SIG-M5 treated with dmso at 0.1 percent for 504 hours (cell line): ENCODE measurements around the gene TAF15.

Experiments
- DNase-seq: peaks from one replicate; lab custom pipeline; 2025; ENCODE audit not compliant: unreplicated experiment; lab: John Stamatoyannopoulos, UW

TAF15 gene

GRCh38 chr17:35808962-35809854 is at the start of gene TAF15:
Gene TAF15 (plus strand): TSS chr17:35809484. CDS start chr17:35809570, 86 bp downstream.
- peak; percentile 99 for DNase-seq

GRCh38 chr17:35760587-35760986 is 48.7 kb upstream of the TAF15 start, which contains the start of gene C17orf50:
Gene C17orf50 (plus strand): TSS chr17:35760887. CDS start chr17:35760942, 55 bp downstream.
- DNase-seq: no peak

GRCh38 chr17:35761601-35762000 is 47.7 kb upstream of the TAF15 start:
- no peak for DNase-seq

GRCh38 chr17:35763767-35764122 is 45.5 kb upstream of the TAF15 start:
- no peak for DNase-seq

DNA sequence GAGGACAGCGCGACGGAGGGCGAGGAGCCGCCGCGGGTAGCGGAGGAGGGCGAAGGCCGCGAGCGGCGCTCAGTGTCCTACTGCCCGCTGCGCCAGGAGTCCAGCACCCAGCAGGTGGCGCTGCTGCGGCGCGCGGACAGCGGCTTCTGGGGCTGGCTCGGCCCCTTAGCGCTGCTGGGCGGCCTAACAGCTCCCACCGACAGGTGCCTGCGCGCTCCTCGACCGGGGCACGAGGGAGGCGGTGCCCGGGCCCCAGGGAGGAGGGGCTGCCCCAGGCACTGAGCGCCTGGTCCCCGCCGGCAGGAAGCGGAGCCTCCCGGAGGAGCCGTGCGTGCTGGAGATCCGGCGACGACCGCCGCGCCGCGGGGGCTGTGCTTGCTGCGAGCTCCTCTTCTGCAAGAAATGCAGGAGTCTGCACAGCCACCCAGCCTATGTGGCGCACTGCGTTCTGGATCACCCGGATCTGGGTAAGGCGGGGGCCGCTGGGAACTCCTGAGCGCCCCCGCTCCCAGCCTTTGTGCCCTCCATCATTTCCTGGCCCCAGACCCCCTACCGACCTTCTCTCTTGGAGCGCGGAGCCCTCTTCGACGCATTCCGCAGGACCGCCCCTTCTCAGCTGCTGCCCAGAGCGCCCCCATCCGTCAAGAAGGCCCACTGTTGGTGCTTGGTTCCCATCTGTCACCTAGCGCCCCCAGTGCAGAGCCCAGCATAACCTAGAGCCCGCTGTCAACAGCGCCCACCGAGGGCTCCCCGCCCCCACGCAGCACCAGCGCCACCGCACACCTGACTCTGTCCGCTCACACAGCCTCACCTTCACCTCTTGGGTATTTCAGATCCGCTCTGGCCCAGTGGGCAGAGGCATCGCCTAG is 44.9 kb upstream of the TAF15 start:
- DNase-seq: peak; percentile 84

DNA sequence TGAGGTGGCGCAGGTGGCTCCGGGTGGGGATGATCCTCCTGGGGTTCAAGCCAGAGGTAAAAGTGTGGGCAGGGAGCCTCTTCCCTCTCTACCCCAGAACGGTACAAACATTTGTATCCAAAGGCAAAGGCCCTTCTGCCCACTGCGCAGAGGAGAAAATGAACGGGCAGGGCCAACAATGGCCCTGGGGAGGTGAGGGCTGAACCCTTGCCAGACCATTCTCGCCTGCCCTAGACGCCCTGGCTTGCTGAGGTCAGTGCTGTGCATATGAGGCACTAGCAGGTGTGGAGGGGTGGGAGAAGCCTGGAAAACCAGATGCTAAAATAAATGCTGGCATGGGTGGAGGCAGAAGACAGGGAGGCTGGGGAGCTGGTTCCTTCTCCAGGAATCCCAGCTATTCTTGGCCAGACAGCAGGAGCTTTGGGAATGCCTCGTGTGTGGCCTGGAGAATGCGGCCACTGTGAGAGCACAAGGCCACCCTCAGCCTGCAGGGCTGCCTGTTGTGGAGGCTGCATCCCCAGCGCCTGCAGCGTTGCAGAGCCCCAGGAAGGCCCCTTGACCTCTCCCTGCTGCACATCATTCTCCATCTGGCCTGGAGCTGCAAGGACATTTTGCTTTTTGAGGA is 44.1 kb upstream of the TAF15 start:
- no peak for DNase-seq

DNA sequence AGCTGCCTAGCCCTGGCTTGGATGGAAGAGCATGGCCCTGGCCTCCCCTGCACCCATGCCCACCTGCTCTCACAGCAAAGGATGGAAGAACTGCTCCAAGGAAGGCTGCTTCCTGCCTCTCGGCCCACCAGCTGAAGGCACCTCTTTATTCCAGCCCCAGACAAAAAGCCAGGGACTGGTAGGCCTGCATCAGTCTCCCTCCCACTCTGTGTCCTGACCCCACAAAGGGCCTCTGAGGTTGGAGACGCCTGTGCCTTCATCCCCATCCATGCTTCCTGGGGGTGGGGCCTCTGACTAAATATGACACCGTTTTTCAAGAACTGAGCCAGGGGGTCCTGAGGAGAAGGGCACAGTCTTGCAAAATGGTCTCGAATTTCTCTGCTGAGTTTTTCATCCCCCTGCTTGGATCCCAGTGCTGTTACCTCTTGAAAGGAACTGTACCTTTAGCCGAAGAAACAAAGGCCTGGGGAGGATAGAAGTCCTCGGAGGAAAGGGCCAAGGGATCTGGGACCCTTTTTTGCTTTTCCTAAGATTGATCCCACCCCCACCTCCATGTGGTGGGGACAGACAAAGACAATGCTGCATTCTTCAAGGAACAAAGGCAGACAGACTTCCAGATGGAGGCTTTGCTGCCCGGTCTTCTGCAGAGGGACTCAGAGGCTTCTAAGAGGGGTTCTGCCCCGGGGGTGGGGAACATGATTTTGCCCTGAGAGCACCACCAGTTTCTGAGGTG is 43.4 kb upstream of the TAF15 start:
- DNase-seq: no peak

- DNase-seq: no peak
Measured at GRCh38 chr17:35766489-35766877, 42.8 kb upstream of the TAF15 start.

GRCh38 chr17:35766903-35767510 is 42.3 kb upstream of the TAF15 start:
- peak; percentile 30 for DNase-seq

DNA sequence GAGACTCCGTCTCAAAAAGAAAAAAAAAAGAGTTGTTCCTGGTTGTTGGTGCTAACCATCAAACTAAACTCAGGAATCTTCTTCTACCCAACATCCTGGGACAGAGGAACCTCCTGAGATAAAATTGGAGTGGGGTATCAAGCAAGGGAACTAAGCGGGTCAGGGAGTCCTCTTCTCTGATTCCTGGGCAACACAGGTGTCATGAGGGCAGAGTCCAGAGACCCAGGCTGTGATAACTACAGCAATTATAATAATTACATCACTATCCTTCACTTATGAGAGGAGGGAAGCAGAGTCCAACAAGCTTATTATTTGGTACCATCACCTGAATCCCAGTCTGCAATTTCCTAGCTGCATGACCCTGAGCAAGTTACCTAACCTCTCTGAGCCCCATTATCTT is 40.5 kb upstream of the TAF15 start:
- no peak for DNase-seq

GRCh38 chr17:35769895-35770486 is 39.3 kb upstream of the TAF15 start:
- no peak for DNase-seq

DNA sequence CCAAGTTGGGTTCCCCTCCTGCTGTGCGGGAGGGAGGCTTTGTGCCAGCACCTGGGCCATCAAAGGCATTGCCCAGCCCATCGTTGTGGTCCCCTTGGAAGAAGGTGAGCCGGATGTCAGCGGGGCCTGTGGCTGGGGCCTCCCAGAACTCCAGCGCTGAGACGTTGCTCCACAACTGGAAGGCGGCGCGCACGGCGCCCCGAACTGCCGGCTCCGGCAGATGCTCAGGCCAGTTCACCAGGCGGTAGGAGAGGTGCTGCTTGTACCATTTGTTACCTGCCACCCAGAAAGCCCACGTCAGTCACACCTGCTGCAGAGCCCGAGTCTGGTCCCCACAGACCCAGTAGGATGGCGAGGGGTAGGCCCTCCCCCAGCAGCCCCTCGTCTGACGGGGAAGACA is 36.2 kb upstream of the TAF15 start:
- no peak for DNase-seq

GRCh38 chr17:35773679-35774425 is 35.4 kb upstream of the TAF15 start:
- no peak for DNase-seq

- DNase-seq: no peak
Measured at GRCh38 chr17:35774499-35774898, 34.8 kb upstream of the TAF15 start.

- DNase-seq: no peak
Measured at GRCh38 chr17:35775039-35775438, 34.2 kb upstream of the TAF15 start.

GRCh38 chr17:35775583-35775982 is 33.7 kb upstream of the TAF15 start:
- DNase-seq: no peak

GRCh38 chr17:35778641-35779196 is 30.6 kb upstream of the TAF15 start:
- DNase-seq: no peak

GRCh38 chr17:35780950-35781349 is 28.3 kb upstream of the TAF15 start:
- DNase-seq: no peak

GRCh38 chr17:35784895-35785294 is 24.4 kb upstream of the TAF15 start:
- DNase-seq: no peak
